CD4-positive, alpha-beta T cell (primary cell): ENCODE data around the gene ZNF658. TPM values are rescaled to one million over a fixed set of nuclear protein-coding genes. Genes with fewer than 3 reads are reported as not detected.
"Not testable (repeated sequence)": the region's sequence is repeated elsewhere in the genome, so short reads cannot be mapped to it uniquely, and the experiment has no call there.

Experiments used
- ATAC-seq: fragments of 200-7000 bp; cut with Tn5 transposase; one replicate; pipeline ENCODE4 v1.10.0; 2022; ENCODE audit warnings: mild to moderate bottlenecking; ENCODE audit not compliant: poor library complexity
- CTCF ChIA-PET: fragments of 350-600 bp; sonication (Branson Sonifier 250); formaldehyde crosslinking; loops from one replicate; lab custom pipeline; 2021; ENCODE audit warnings: antibody characterized with exemption, inconsistent platforms; lab: Charles Lee
- POLR2A ChIA-PET: fragments of 350-600 bp; sonication (Branson Sonifier 250); formaldehyde crosslinking; loops from one replicate; lab custom pipeline; 2021; ENCODE audit warnings: antibody characterized with exemption, inconsistent platforms; lab: Charles Lee
- DNase-seq, 14 experiments: peaks; one replicate each; pipeline ENCODE4 v3.0.0-alpha.2; 2013 to 2020; ENCODE audit warnings: mixed read lengths in 2 of 14
- H3K27ac ChIP-seq, 2 donors: one replicate each; pipeline versions ENCODE4 v1.5.1 to v1.7.0; 2013; ENCODE audit warnings: low read length in 2 of 2, low read depth in 1 of 2, mild to moderate bottlenecking in 1 of 2
- H3K27me3 ChIP-seq, 2 experiments: 1 replicate in 1 of 2; 2 replicates in 1 of 2; pipeline versions ENCODE4 v1.6.1 to v1.7.0; 2013; ENCODE audit warnings: low read length in 2 of 2, control low read depth in 1 of 2, mild to moderate bottlenecking in 1 of 2, moderate library complexity in 1 of 2; ENCODE audit not compliant: insufficient read depth in 2 of 2, control insufficient read depth in 1 of 2
- H3K36me3 ChIP-seq: one replicate; pipeline ENCODE4 v1.6.1; 2013; ENCODE audit warnings: low read length, control low read depth; ENCODE audit not compliant: insufficient read depth
- H3K4me1 ChIP-seq: one replicate; pipeline ENCODE4 v1.6.1; 2013; ENCODE audit warnings: low read length, control low read depth; ENCODE audit not compliant: insufficient read depth
- H3K4me3 ChIP-seq: one replicate; pipeline ENCODE4 v1.5.1; 2013; ENCODE audit warnings: mild to moderate bottlenecking, low read length, moderate library complexity
- H3K9me3 ChIP-seq, 2 experiments: 1 replicate in 1 of 2; 2 replicates in 1 of 2; pipeline versions ENCODE4 v1.6.1 to v1.7.0; 2013; ENCODE audit warnings: low read length in 2 of 2, mild to moderate bottlenecking in 2 of 2, control low read depth in 1 of 2, moderate library complexity in 1 of 2; ENCODE audit not compliant: control insufficient read depth in 1 of 2, insufficient read depth in 1 of 2
- H3K27ac Mint-ChIP-seq: one replicate; pipeline ENCODE4 v1.8.0; 2020; ENCODE audit warnings: mixed read lengths
- H3K27me3 Mint-ChIP-seq: one replicate; pipeline ENCODE4 v1.8.0; 2021; ENCODE audit warnings: mixed read lengths
- H3K36me3 Mint-ChIP-seq: one replicate; pipeline ENCODE4 v1.8.0; 2021; ENCODE audit warnings: low read depth, mixed read lengths
- H3K4me1 Mint-ChIP-seq: one replicate; pipeline ENCODE4 v1.8.0; 2021; ENCODE audit warnings: low read depth, mixed read lengths
- H3K4me3 Mint-ChIP-seq: one replicate; pipeline ENCODE4 v1.8.0; 2020; ENCODE audit warnings: mild to moderate bottlenecking, mixed read lengths
- H3K9me3 Mint-ChIP-seq: one replicate; pipeline ENCODE4 v1.8.0; 2020; ENCODE audit warnings: mixed read lengths
- intact Hi-C, 2 experiments: fragments of 100-400 bp; cut with DNase I in 1 of 2; cut with micrococcal nuclease in 1 of 2; formaldehyde crosslinking; loops; one replicate each; pipeline versions ENCODE4 v1.15.1 to v1.9.0; 2023 to 2025; cut with DNase I, micrococcal nuclease
- total RNA-seq, 174 experiments: library from RNA in 2 of 174; stranded (reverse) in 2 of 174; gene quantifications; one replicate each; pipeline ENCODE4 v1.2.3 and lab custom pipeline; 2021 to 2026

Gene ZNF658
- total RNA-seq, 2 experiments from 2014 or later: 0.75 to 1.2 TPM

- H3K4me1 ChIP-seq, POLR2A ChIA-PET, H3K9me3 ChIP-seq, H3K27ac ChIP-seq, CTCF ChIA-PET, H3K4me3 ChIP-seq, H3K27ac Mint-ChIP-seq, ATAC-seq, H3K27me3 Mint-ChIP-seq, H3K9me3 Mint-ChIP-seq, DNase-seq, H3K4me3 Mint-ChIP-seq, intact Hi-C loops, H3K36me3 ChIP-seq, H3K36me3 Mint-ChIP-seq, H3K27me3 ChIP-seq, H3K4me1 Mint-ChIP-seq: not testable (repeated sequence)
Measured at GRCh38 chr9:66942400-66943155, 42.1 kb downstream of the ZNF658 start.

DNA sequence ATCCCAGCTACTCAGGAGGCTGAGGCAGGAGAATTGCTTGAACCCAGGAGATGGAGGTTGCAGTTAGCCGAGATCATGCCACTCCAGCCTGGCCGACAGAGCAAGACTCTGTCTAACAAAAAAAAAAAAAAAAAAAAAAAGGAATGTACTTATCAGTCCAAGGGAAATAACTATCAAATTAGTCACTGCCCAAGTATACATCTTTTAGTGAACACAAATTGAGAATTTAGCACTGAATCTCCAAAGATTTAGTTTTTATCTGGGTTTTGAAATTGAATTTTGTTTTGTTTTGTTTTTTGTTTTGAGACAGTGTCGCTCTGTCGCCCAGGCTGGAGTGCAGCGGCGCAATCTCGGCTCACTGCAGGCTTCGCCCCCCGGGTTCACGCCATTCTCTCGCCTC, 52.1 kb downstream of the ZNF658 start:
- H3K36me3 Mint-ChIP-seq, H3K27me3 ChIP-seq, H3K4me3 Mint-ChIP-seq, ATAC-seq, H3K27ac ChIP-seq, DNase-seq, H3K4me3 ChIP-seq, H3K4me1 ChIP-seq, H3K36me3 ChIP-seq, H3K9me3 ChIP-seq, POLR2A ChIA-PET, H3K27me3 Mint-ChIP-seq, H3K9me3 Mint-ChIP-seq, H3K4me1 Mint-ChIP-seq, H3K27ac Mint-ChIP-seq, intact Hi-C loops, CTCF ChIA-PET: not testable (repeated sequence)

Other genes starting within 250 kb of the ZNF658 start
- not detected for gene SPATA31A3, start 91.8 kb downstream of the ZNF658 start, total RNA-seq